Measurements from ENCODE around the gene SLC41A2.

The SLC41A2 gene

GRCh38 chr12:104991565-104992128 is 33.6 kb upstream of the SLC41A2 start:
- Histone ChIP-seq H3K79me2 (ENCODE audit: insufficient read depth, low read length) (peaks cover 33% of the 10 kb centered on the region), H3K4me3 (ENCODE audit: low read length, poor library complexity, severe bottlenecking) (no peak overlapping the region), H3K9ac (ENCODE audit: low read depth, low read length, poor library complexity, severe bottlenecking) (no peak overlapping the region), H3K27me3 (ENCODE audit: insufficient read depth, low read length, poor library complexity, severe bottlenecking) (no peaks in the 10 kb centered on the region), H3K9me3 (ENCODE audit: insufficient read depth, low read depth, low read length) (no peaks in the 10 kb centered on the region), H3K4me1 (ENCODE audit: insufficient read depth, low read length, poor library complexity, severe bottlenecking) (peaks cover 35% of the 10 kb centered on the region), H3K4me2 (ENCODE audit: low read depth, low read length, poor library complexity, severe bottlenecking) (no peak overlapping the region), H3K36me3 (ENCODE audit: insufficient read depth, low read length) (peaks cover 28% of the 10 kb centered on the region), H3F3A (ENCODE audit: low read depth) (no peaks in the 10 kb centered on the region), H2AFZ (ENCODE audit: low read length) (no peak overlapping the region), H4K20me1 (ENCODE audit: insufficient read depth, low read length, poor library complexity, severe bottlenecking) (peaks cover 6% of the 10 kb centered on the region), H3K9me2 (replicated peaks; ENCODE audit: low read depth, low read length) (no peaks in the 10 kb centered on the region)
- TF ChIP-seq EZH2phosphoT487 (IDR thresholded peaks at IDR 0.05; ENCODE audit: borderline replicate concordance) (no peak), CTCF (conservative IDR thresholded peaks at IDR 0.05; ENCODE audit: low read length) (no peak)

DNA sequence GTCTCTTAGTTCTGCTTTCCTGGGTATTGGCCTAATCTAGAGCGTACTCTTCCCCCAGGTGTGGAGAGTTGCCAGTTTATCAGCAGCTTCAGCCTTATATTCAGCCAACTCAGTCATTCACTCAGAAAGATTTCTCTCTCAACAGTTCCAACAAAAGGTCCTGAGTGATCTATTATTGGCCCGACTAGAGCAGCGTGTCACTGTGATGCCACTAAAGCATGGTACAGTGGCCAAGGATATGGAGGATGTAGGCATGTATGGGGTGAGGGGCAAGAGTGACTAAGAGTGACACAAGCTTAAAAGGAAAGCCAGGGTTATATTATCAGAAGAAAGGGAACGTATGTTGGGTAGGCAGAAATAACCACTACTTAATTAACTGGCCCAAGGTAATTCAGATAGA is 32.9 kb upstream of the SLC41A2 start:
- Histone ChIP-seq H3F3A (ENCODE audit: low read depth) (no peaks in the 10 kb centered on the region), H3K9ac (ENCODE audit: low read depth, low read length, poor library complexity, severe bottlenecking) (no peak overlapping the region), H3K27me3 (ENCODE audit: insufficient read depth, low read length, poor library complexity, severe bottlenecking) (no peaks in the 10 kb centered on the region), H3K79me2 (ENCODE audit: insufficient read depth, low read length) (peaks cover 35% of the 10 kb centered on the region), H2AFZ (ENCODE audit: low read length) (no peak overlapping the region), H3K4me1 (ENCODE audit: insufficient read depth, low read length, poor library complexity, severe bottlenecking) (peaks cover 36% of the 10 kb centered on the region), H3K36me3 (ENCODE audit: insufficient read depth, low read length) (peaks cover 24% of the 10 kb centered on the region), H4K20me1 (ENCODE audit: insufficient read depth, low read length, poor library complexity, severe bottlenecking) (peaks cover 6% of the 10 kb centered on the region), H3K4me2 (ENCODE audit: low read depth, low read length, poor library complexity, severe bottlenecking) (peak overlapping the region; percentile 86), H3K9me3 (ENCODE audit: insufficient read depth, low read depth, low read length) (no peaks in the 10 kb centered on the region), H3K9me2 (replicated peaks; ENCODE audit: low read depth, low read length) (no peaks in the 10 kb centered on the region), H3K4me3 (ENCODE audit: low read length, poor library complexity, severe bottlenecking) (no peak overlapping the region)
- TF ChIP-seq CTCF (conservative IDR thresholded peaks at IDR 0.05; ENCODE audit: low read length) (no peak), EZH2phosphoT487 (IDR thresholded peaks at IDR 0.05; ENCODE audit: borderline replicate concordance) (no peak)

- Histone ChIP-seq H3K4me3 (ENCODE audit: low read length, poor library complexity, severe bottlenecking) (peak within 1 kb of the TSS; percentile 79), H3K27me3 (ENCODE audit: insufficient read depth, low read length, poor library complexity, severe bottlenecking) (no peaks in the 10 kb centered on the region), H2AFZ (ENCODE audit: low read length) (peak within 1 kb of the TSS; percentile 92), H3K4me2 (ENCODE audit: low read depth, low read length, poor library complexity, severe bottlenecking) (peak within 1 kb of the TSS; percentile 86), H3K36me3 (ENCODE audit: insufficient read depth, low read length) (no peaks in the 10 kb centered on the region; the same call in 1 of the 2 replicates), H3K9me2 (replicated peaks; ENCODE audit: low read depth, low read length) (no peaks in the 10 kb centered on the region), H3K4me1 (ENCODE audit: insufficient read depth, low read length, poor library complexity, severe bottlenecking) (peaks cover 40% of the 10 kb centered on the region), H4K20me1 (ENCODE audit: insufficient read depth, low read length, poor library complexity, severe bottlenecking) (peaks cover 6% of the 10 kb centered on the region), H3F3A (ENCODE audit: low read depth) (no peaks in the 10 kb centered on the region), H3K9me3 (ENCODE audit: insufficient read depth, low read depth, low read length) (no peaks in the 10 kb centered on the region), H3K79me2 (ENCODE audit: insufficient read depth, low read length) (peaks cover 35% of the 10 kb centered on the region), H3K9ac (ENCODE audit: low read depth, low read length, poor library complexity, severe bottlenecking) (peak within 1 kb of the TSS; percentile 76)
- TF ChIP-seq EZH2phosphoT487 (IDR thresholded peaks at IDR 0.05; ENCODE audit: borderline replicate concordance) (no peak), CTCF (conservative IDR thresholded peaks at IDR 0.05; ENCODE audit: low read length) (no peak)
Observed at GRCh38 chr12:104986022-104986941, 28.2 kb upstream of the SLC41A2 start, which contains the start of gene NOPCHAP1. Gene NOPCHAP1, plus strand, starts transcription at chr12:104986316. Its CDS starts 37 bp downstream, at chr12:104986353.
